IMR-90 (cell line): ENCODE measurements around the gene LBHD2. TPM values are rescaled to one million over a fixed set of nuclear protein-coding genes. Genes with fewer than 3 reads are reported as not detected.
A peak's percentile ranks its signal among the peaks of the same experiment; 100 is the strongest.

Source experiments
- ATAC-seq: fragments of 200-7000 bp; cut with Tn5 transposase; 2 replicates; pipeline ENCODE4 v1.9.1; 2020; ENCODE audit warnings: low read depth, mild to moderate bottlenecking, moderate library complexity
- BruUV-seq: library from RNA; stranded (reverse); fragments of 400-500 nt; replicated peaks from 2 replicates; lab custom pipeline; 2021; lab: Mats Ljungman, UMichigan
- CTCF ChIA-PET: fragments of 300-600 bp; formaldehyde crosslinking; extraction: SDS; loops from one replicate; lab custom pipeline; 2021; ENCODE audit warnings: antibody characterized with exemption; lab: Yijun Ruan, JAX
- POLR2A ChIA-PET: fragments of 300-600 bp; sonication (Branson Sonifier 250); formaldehyde crosslinking; loops from one replicate; lab custom pipeline; 2022; ENCODE audit warnings: antibody characterized with exemption; ENCODE audit not compliant: unreplicated experiment; lab: Charles Lee
- DNase-seq: peaks from one replicate; pipeline ENCODE4 v3.0.0; 2013
- H2AFZ ChIP-seq: replicated peaks from 2 replicates; pipeline ENCODE3; 2013; ENCODE audit warnings: low read length, mild to moderate bottlenecking; ENCODE audit not compliant: poor library complexity
- H2AK5ac ChIP-seq: 2 replicates; pipeline ENCODE4 v1.6.1; 2013; ENCODE audit warnings: low read depth, low read length, inconsistent platforms
- H2AK9ac ChIP-seq: replicated peaks from 2 replicates; pipeline ENCODE3; 2013; ENCODE audit warnings: mild to moderate bottlenecking, low read depth, low read length, moderate library complexity; ENCODE audit not compliant: poor library complexity
- H2BK120ac ChIP-seq: 2 replicates; pipeline ENCODE4 v1.6.1; 2013; ENCODE audit warnings: low read depth, low read length, inconsistent platforms
- H2BK15ac ChIP-seq: 3 replicates; pipeline ENCODE4 v1.6.1; 2013; ENCODE audit warnings: low read depth, low read length, inconsistent platforms
- H2BK20ac ChIP-seq: 2 replicates; pipeline ENCODE4 v1.6.1; 2013; ENCODE audit warnings: low read depth, mild to moderate bottlenecking, inconsistent platforms, low read length, moderate library complexity
- H2BK5ac ChIP-seq: 2 replicates; pipeline ENCODE4 v1.6.1; 2013; ENCODE audit warnings: mild to moderate bottlenecking, low read depth, low read length, inconsistent platforms; ENCODE audit not compliant: poor library complexity, severe bottlenecking
- H3K14ac ChIP-seq: replicated peaks from 2 replicates; pipeline ENCODE4 v1.6.1; 2013; ENCODE audit warnings: low read depth, low read length, inconsistent platforms
- H3K18ac ChIP-seq: 2 replicates; pipeline ENCODE4 v1.6.1; 2013; ENCODE audit warnings: low read depth, low read length, control low read depth
- H3K23ac ChIP-seq: 2 replicates; pipeline ENCODE4 v1.6.1; 2013; ENCODE audit warnings: low read depth, low read length, inconsistent platforms
- H3K27ac ChIP-seq: 2 replicates; pipeline ENCODE4 v1.5.1; 2013; ENCODE audit warnings: mild to moderate bottlenecking, control low read depth, low read length; ENCODE audit not compliant: insufficient read depth
- H3K27me3 ChIP-seq: 2 replicates; pipeline ENCODE4 v1.6.1; 2013; ENCODE audit warnings: low read length; ENCODE audit not compliant: control insufficient read depth, insufficient read depth
- H3K36me3 ChIP-seq: 2 replicates; pipeline ENCODE4 v1.6.1; 2013; ENCODE audit warnings: low read length, mixed read lengths; ENCODE audit not compliant: control insufficient read depth, insufficient read depth
- H3K4ac ChIP-seq: 2 replicates; pipeline ENCODE4 v1.6.1; 2013; ENCODE audit warnings: low read depth, low read length, inconsistent platforms
- H3K4me1 ChIP-seq: 2 replicates; pipeline ENCODE4 v1.6.1; 2013; ENCODE audit warnings: low read length, mixed read lengths; ENCODE audit not compliant: control insufficient read depth, insufficient read depth
- H3K4me2 ChIP-seq: 2 replicates; pipeline ENCODE4 v1.6.1; 2013; ENCODE audit warnings: low read depth, mild to moderate bottlenecking, control low read depth, low read length, moderate library complexity
- H3K4me3 ChIP-seq: 2 replicates; pipeline ENCODE4 v1.5.1; 2013; ENCODE audit warnings: low read depth, mild to moderate bottlenecking, control low read depth, low read length, moderate library complexity; ENCODE audit not compliant: insufficient read depth
- H3K56ac ChIP-seq: 2 replicates; pipeline ENCODE4 v1.6.1; 2013; ENCODE audit warnings: low read length, inconsistent platforms; ENCODE audit not compliant: insufficient read depth; ENCODE audit errors: extremely low read depth
- H3K79me1 ChIP-seq, 2 experiments: 2 replicates each; pipeline ENCODE4 v1.6.1; 2013; ENCODE audit warnings: low read length in 2 of 2, inconsistent platforms in 1 of 2, low read depth in 1 of 2
- H3K9ac ChIP-seq: 2 replicates; pipeline ENCODE4 v1.6.1; 2013; ENCODE audit warnings: low read depth, low read length, control low read depth
- H3K9me1 ChIP-seq: 2 replicates; pipeline ENCODE4 v1.6.1; 2013; ENCODE audit warnings: low read length, inconsistent platforms; ENCODE audit not compliant: insufficient read depth
- H3K9me3 ChIP-seq: 2 replicates; pipeline ENCODE4 v1.6.1; 2013; ENCODE audit warnings: low read length; ENCODE audit not compliant: control insufficient read depth, insufficient read depth
- H4K20me1 ChIP-seq: 2 replicates; pipeline ENCODE4 v1.6.1; 2013; ENCODE audit warnings: low read length, inconsistent platforms; ENCODE audit not compliant: insufficient read depth
- H4K5ac ChIP-seq: 2 replicates; pipeline ENCODE4 v1.6.1; 2013; ENCODE audit warnings: mild to moderate bottlenecking, low read depth, low read length, control low read depth
- H4K8ac ChIP-seq, 2 experiments: 2 replicates each; pipeline ENCODE4 v1.6.1; 2013; ENCODE audit warnings: low read depth in 2 of 2, low read length in 2 of 2, control low read depth in 1 of 2, inconsistent platforms in 1 of 2
- H4K91ac ChIP-seq: 2 replicates; pipeline ENCODE4 v1.6.1; 2013; ENCODE audit warnings: low read depth, low read length, inconsistent platforms; ENCODE audit not compliant: insufficient read depth
- CEBPB ChIP-seq: IDR thresholded peaks from 2 replicates; pipeline ENCODE4 v1.6.1; 2012; ENCODE audit warnings: low read depth, low read length, improper control_type of control experiment
- FOS ChIP-seq: fragments of 150-350 bp; IDR thresholded peaks from 2 replicates; pipeline ENCODE4 v1.6.1; 2016; ENCODE audit warnings: low read depth, low read length
- WGBS, 2 experiments: methylation state at CpG; one replicate each; pipeline versions ENCODE4 v1.1.5 to v1.1.7; 2013; ENCODE audit warnings: missing lambda C conversion rate in 2 of 2; ENCODE audit not compliant: insufficient read length in 1 of 2; ENCODE audit errors: extremely low coverage in 2 of 2; 5-methylcytosine and 5-hydroxymethylcytosine counted together
- dilution Hi-C: fragments of 300-500 bp; cut with HindIII; formaldehyde crosslinking; loops from one replicate; pipeline ENCODE4 v1.14.3; 2018; ENCODE audit warnings: low sequenced_read_pairs; ENCODE audit not compliant: unreplicated experiment
- in situ Hi-C: fragments of 300-500 bp; cut with MboI; formaldehyde crosslinking; loops from 3 replicates; pipeline ENCODE4 v1.14.3; 2019; ENCODE audit warnings: low sequenced_read_pairs, inconsistent platforms, mixed read lengths
- intact Hi-C: fragments of 100-400 bp; cut with micrococcal nuclease; formaldehyde crosslinking; loops from 2 replicates; pipeline ENCODE4 v1.10.0; 2022
- polyA plus RNA-seq, 3 experiments: library from polyadenylated mRNA; depleted of rRNA; stranded (reverse); fragments of >200 nt; gene quantifications; 2 replicates each; pipeline ENCODE4 v1.2.3, GENCODE V29; 2012; ENCODE audit warnings: low replicate concordance in 1 of 3
- total RNA-seq: library from RNA; depleted of rRNA; stranded (reverse); fragments of >200 nt; gene quantifications from 2 replicates; pipeline ENCODE4 v1.2.3, GENCODE V29; 2012
- TF ChIP-seq, protein P1 (sequence below): fragments of 150-350 bp; IDR thresholded peaks from 2 replicates; pipeline ENCODE4 v1.6.1; 2017; ENCODE audit warnings: mild to moderate bottlenecking, antibody characterized with exemption, low read length, low read depth

The LBHD2 gene
- total and polyA plus RNA-seq, 2 of the 4 experiments (the other 2 are of a cell fraction) = not detected

DNA sequence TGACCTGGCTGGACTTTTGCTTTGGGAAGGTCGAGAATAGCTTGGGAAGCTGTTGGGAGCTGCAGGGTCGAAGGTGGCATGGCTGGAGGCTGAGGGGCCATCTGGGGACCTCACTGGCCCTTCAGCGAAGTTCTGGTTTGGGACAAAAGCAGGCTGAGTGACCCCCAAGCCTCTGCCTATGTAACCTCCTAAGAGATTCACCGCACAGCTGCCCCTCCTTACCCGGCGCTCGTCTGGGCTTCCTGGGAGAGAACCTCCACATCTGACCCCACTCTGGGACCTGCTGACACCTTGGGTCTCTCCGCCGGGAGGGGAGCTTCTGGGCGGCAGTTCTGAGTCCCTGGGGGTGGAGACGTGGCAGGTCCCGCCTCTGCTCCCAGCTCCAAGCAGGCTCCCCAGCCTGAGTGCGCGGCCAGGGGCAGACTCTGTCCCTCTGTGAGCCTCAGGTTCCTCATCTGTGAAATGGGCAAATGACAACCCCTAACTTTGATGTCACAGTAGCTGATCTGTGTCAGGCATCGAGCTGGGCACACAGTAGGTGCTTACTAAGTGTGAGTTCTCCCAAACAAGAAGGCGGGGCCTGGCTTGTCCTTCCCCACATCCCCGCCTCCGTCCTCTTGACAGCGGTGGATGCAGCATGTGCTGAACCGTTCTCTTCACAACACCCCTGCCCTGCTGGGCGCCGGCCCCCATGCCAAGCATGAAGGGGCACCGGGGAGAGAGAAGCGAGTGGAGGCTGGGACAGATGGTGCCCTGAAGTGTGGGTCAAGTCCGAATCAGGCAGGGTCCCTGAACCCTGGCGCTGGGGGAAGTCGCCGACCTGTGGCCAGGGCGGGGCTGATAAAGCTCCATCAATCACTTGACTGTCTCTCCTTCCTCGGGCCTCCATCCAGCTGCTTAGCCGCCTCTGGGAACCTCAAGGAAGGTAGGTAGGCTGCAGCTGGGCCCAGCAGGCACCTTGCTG is 14.3 kb downstream of the LBHD2 start:
- in situ Hi-C loops (no loop called here), intact Hi-C loops (no loop called here)
- WGBS, 2 experiments = 67% methylated on average over 7 of the region's 31 CpGs; no CpG with 5 or more reads in 1 of the 2 experiments

More for the DNA sequence above, 14.3 kb downstream of the LBHD2 start:
- no peaks in the 10 kb centered on the region; the same call in 1 of the 2 replicates for H4K20me1 ChIP-seq
- H2BK5ac ChIP-seq = no peak overlapping the region
- no peaks in the 10 kb centered on the region; the same call in 1 of the 2 replicates for H3K9me3 ChIP-seq
- no peaks in the 10 kb centered on the region for H3K9me1 ChIP-seq
- no peaks in the 10 kb centered on the region for H3K79me1 ChIP-seq
- H4K91ac ChIP-seq = no peak overlapping the region
- H3K14ac ChIP-seq = no peak overlapping the region
- BruUV-seq = no TSS peak
- H4K5ac ChIP-seq = no peak overlapping the region
- no peak overlapping the region for H3K18ac ChIP-seq
- ChIA-PET POLR2A (no interaction called here), CTCF (no interaction called here)
- H3K27ac ChIP-seq = no peak overlapping the region
- H4K8ac ChIP-seq = no peak overlapping the region
- dilution Hi-C loops = no loop called here
- H3K23ac ChIP-seq = no peak overlapping the region
- no peak overlapping the region for H2AK5ac ChIP-seq
- TF ChIP-seq CEBPB = no peak
- no peak for TF ChIP-seq FOS
- TF ChIP-seq, protein P1, sequence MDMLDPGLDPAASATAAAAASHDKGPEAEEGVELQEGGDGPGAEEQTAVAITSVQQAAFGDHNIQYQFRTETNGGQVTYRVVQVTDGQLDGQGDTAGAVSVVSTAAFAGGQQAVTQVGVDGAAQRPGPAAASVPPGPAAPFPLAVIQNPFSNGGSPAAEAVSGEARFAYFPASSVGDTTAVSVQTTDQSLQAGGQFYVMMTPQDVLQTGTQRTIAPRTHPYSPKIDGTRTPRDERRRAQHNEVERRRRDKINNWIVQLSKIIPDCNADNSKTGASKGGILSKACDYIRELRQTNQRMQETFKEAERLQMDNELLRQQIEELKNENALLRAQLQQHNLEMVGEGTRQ = no peak
- H2BK15ac ChIP-seq = no peak overlapping the region
- peaks cover 45% of the 10 kb centered on the region for H3K27me3 ChIP-seq
- no peak overlapping the region for H3K56ac ChIP-seq
- H2BK20ac ChIP-seq = no peak overlapping the region
- H2AFZ ChIP-seq = no peak overlapping the region
- no peaks in the 10 kb centered on the region for H3K36me3 ChIP-seq
- H3K9ac ChIP-seq = no peak overlapping the region
- no peak overlapping the region for H3K4me3 ChIP-seq
- no peak overlapping the region for H3K4me2 ChIP-seq
- no peak overlapping the region for H2BK120ac ChIP-seq
- H2AK9ac ChIP-seq = peak overlapping the region; percentile 65
- DNase-seq (no peak), ATAC-seq (no peak)
- no peak overlapping the region for H3K4ac ChIP-seq
- H3K4me1 ChIP-seq = peaks cover 3% of the 10 kb centered on the region; the same call in 1 of the 2 replicates
